H9 (cell line): ENCODE results near the gene PCGF3. TPM values are rescaled to one million over a fixed set of nuclear protein-coding genes. Genes with fewer than 3 reads are reported as not detected.
"Not testable (repeated sequence)": the region's sequence is repeated elsewhere in the genome, so short reads cannot be mapped to it uniquely, and the experiment has no call there.

Experiments
- DNase-seq: peaks from one replicate; pipeline ENCODE4 v3.0.0-alpha.2; 2017
- H2AFZ ChIP-seq: one replicate; pipeline ENCODE4 v1.6.1; 2013; ENCODE audit warnings: mild to moderate bottlenecking, low read length, control low read depth, moderate library complexity
- H2AK5ac ChIP-seq: 2 replicates; pipeline ENCODE4 v1.6.1; 2013; ENCODE audit warnings: low read length, control low read depth, mixed read lengths; ENCODE audit not compliant: insufficient read length
- H2BK120ac ChIP-seq: one replicate; pipeline ENCODE4 v1.6.1; 2013; ENCODE audit warnings: low read depth, mild to moderate bottlenecking, low read length, control low read depth, inconsistent platforms; ENCODE audit not compliant: poor library complexity, severe bottlenecking
- H2BK12ac ChIP-seq: 2 replicates; pipeline ENCODE4 v1.6.1; 2013; ENCODE audit warnings: low read length, control low read depth, mixed read lengths, low read depth; ENCODE audit not compliant: insufficient read length
- H2BK15ac ChIP-seq: 2 replicates; pipeline ENCODE4 v1.6.1; 2013; ENCODE audit warnings: low read depth, low read length, control low read depth
- H2BK20ac ChIP-seq: one replicate; pipeline ENCODE4 v1.6.1; 2013; ENCODE audit warnings: low read depth, mild to moderate bottlenecking, low read length, control low read depth, inconsistent platforms; ENCODE audit not compliant: poor library complexity, severe bottlenecking
- H2BK5ac ChIP-seq: 2 replicates; pipeline ENCODE4 v1.6.1; 2013; ENCODE audit warnings: low read length, control low read depth, mixed read lengths; ENCODE audit not compliant: insufficient read length
- H3K14ac ChIP-seq: 2 replicates; pipeline ENCODE4 v1.6.1; 2013; ENCODE audit warnings: low read length, control low read depth; ENCODE audit not compliant: insufficient read depth
- H3K18ac ChIP-seq: 2 replicates; pipeline ENCODE4 v1.6.1; 2013; ENCODE audit warnings: low read depth, mild to moderate bottlenecking, mixed read lengths, low read length, control low read depth; ENCODE audit not compliant: insufficient read length
- H3K23ac ChIP-seq: 2 replicates; pipeline ENCODE4 v1.6.1; 2013; ENCODE audit warnings: low read length, control low read depth, mixed read lengths, low read depth; ENCODE audit not compliant: insufficient read length
- H3K23me2 ChIP-seq: 2 replicates; pipeline ENCODE4 v1.6.1; 2013; ENCODE audit warnings: low read depth, mild to moderate bottlenecking, mixed read lengths, low read length, control low read depth; ENCODE audit not compliant: insufficient read length, poor library complexity, severe bottlenecking
- H3K27ac ChIP-seq: 2 replicates; pipeline ENCODE4 v1.5.1; 2013; ENCODE audit warnings: low read length, control low read depth, mixed read lengths, low read depth; ENCODE audit not compliant: insufficient read length
- H3K27me3 ChIP-seq: 2 replicates; pipeline ENCODE4 v1.6.1; 2013; ENCODE audit warnings: low read length, control low read depth, inconsistent platforms; ENCODE audit not compliant: insufficient read depth
- H3K4ac ChIP-seq: 2 replicates; pipeline ENCODE4 v1.6.1; 2013; ENCODE audit warnings: low read depth, mild to moderate bottlenecking, control low read depth, inconsistent platforms, low read length, moderate library complexity
- H3K4me1 ChIP-seq: 2 replicates; pipeline ENCODE4 v1.6.1; 2013; ENCODE audit warnings: low read length, control low read depth, inconsistent platforms; ENCODE audit not compliant: insufficient read depth
- H3K4me2 ChIP-seq: 2 replicates; pipeline ENCODE4 v1.6.1; 2013; ENCODE audit warnings: low read length, control low read depth, mixed read lengths; ENCODE audit not compliant: insufficient read length, insufficient read depth
- H3K56ac ChIP-seq: 2 replicates; pipeline ENCODE4 v1.6.1; 2013; ENCODE audit warnings: low read depth, mild to moderate bottlenecking, mixed read lengths, low read length, control low read depth; ENCODE audit not compliant: insufficient read length
- H3K79me1 ChIP-seq: 2 replicates; pipeline ENCODE4 v1.6.1; 2013; ENCODE audit warnings: low read depth, mild to moderate bottlenecking, moderate library complexity, low read length, control low read depth, inconsistent platforms; ENCODE audit not compliant: insufficient read depth, poor library complexity, severe bottlenecking
- H3K79me2 ChIP-seq: 2 replicates; pipeline ENCODE4 v1.6.1; 2013; ENCODE audit warnings: low read length, control low read depth, inconsistent platforms; ENCODE audit not compliant: insufficient read depth
- H3K9ac ChIP-seq: 2 replicates; pipeline ENCODE4 v1.6.1; 2013; ENCODE audit warnings: low read length, control low read depth, mixed read lengths; ENCODE audit not compliant: insufficient read length; ENCODE audit errors: extremely low read depth
- H3K9me3 ChIP-seq: one replicate; pipeline ENCODE4 v1.6.1; 2013; ENCODE audit warnings: low read depth, low read length, inconsistent platforms; ENCODE audit not compliant: control insufficient read depth
- H3T11ph ChIP-seq: one replicate; pipeline ENCODE4 v1.6.1; 2013; ENCODE audit warnings: mild to moderate bottlenecking, low read length, control low read depth, inconsistent platforms
- H4K20me1 ChIP-seq: one replicate; pipeline ENCODE4 v1.6.1; 2013; ENCODE audit not compliant: control insufficient read depth, insufficient read length, insufficient read depth
- H4K5ac ChIP-seq: 2 replicates; pipeline ENCODE4 v1.6.1; 2013; ENCODE audit warnings: low read depth, mild to moderate bottlenecking, mixed read lengths, low read length, control low read depth; ENCODE audit not compliant: insufficient read length
- H4K8ac ChIP-seq: replicated peaks from 2 replicates; pipeline ENCODE4 v1.6.1; 2013; ENCODE audit warnings: low read length, control low read depth, mixed read lengths, low read depth; ENCODE audit not compliant: insufficient read length
- H4K91ac ChIP-seq: 2 replicates; pipeline ENCODE4 v1.6.1; 2013; ENCODE audit warnings: low read depth, mild to moderate bottlenecking, moderate library complexity, mixed read lengths, low read length, control low read depth; ENCODE audit not compliant: insufficient read length
- H3K27ac Mint-ChIP-seq, 3 experiments: 2 replicates in 2 of 3; 3 replicates in 1 of 3; pipeline ENCODE4 v1.8.0; 2020 to 2021; ENCODE audit warnings: mixed read lengths in 3 of 3, mild to moderate bottlenecking in 1 of 3, moderate library complexity in 1 of 3
- H3K27me3 Mint-ChIP-seq: 2 replicates; pipeline ENCODE4 v1.8.0; 2021; ENCODE audit warnings: low read depth, mild to moderate bottlenecking, moderate library complexity, mixed read lengths
- H3K36me3 Mint-ChIP-seq, 3 experiments: 2 replicates in 2 of 3; 3 replicates in 1 of 3; pipeline ENCODE4 v1.8.0; 2020 to 2021; ENCODE audit warnings: low read depth in 3 of 3, mixed read lengths in 3 of 3; ENCODE audit not compliant: insufficient read depth in 1 of 3
- H3K4me1 Mint-ChIP-seq, 2 experiments: 2 replicates each; pipeline ENCODE4 v1.8.0; 2020; ENCODE audit warnings: mixed read lengths in 2 of 2
- H3K4me3 Mint-ChIP-seq, 2 experiments: 2 replicates in 1 of 2; 3 replicates in 1 of 2; pipeline ENCODE4 v1.8.0; 2020 to 2021; ENCODE audit warnings: mild to moderate bottlenecking in 2 of 2, mixed read lengths in 2 of 2, moderate library complexity in 1 of 2
- H3K9me3 Mint-ChIP-seq, 2 experiments: 2 replicates in 1 of 2; 3 replicates in 1 of 2; pipeline ENCODE4 v1.8.0; 2020; ENCODE audit warnings: mild to moderate bottlenecking in 2 of 2, mixed read lengths in 2 of 2, moderate library complexity in 1 of 2
- WGBS: extraction: QIAGEN DNeasy Blood & Tissue Kit; methylation state at CpG from one replicate; pipeline ENCODE4 v1.1.7; 2013; ENCODE audit warnings: missing lambda C conversion rate, low lambda C conversion rate, mixed read lengths; ENCODE audit not compliant: insufficient read length; ENCODE audit errors: extremely low coverage; 5-methylcytosine and 5-hydroxymethylcytosine counted together
- total RNA-seq: library from RNA; stranded (reverse); gene quantifications from 2 replicates; pipeline ENCODE4 v1.2.1, GENCODE V29; 2021
- TF ChIP-seq, protein P1 (sequence below): fragments of 200-600 bp; sonication (generic); conservative IDR thresholded peaks from 3 replicates; pipeline ENCODE4 v1.8.0; 2021; ENCODE audit warnings: antibody characterized with exemption, mild to moderate bottlenecking

The PCGF3 gene
- total RNA-seq, 1 experiment from 2014 or later, result 43.1 TPM

DNA sequence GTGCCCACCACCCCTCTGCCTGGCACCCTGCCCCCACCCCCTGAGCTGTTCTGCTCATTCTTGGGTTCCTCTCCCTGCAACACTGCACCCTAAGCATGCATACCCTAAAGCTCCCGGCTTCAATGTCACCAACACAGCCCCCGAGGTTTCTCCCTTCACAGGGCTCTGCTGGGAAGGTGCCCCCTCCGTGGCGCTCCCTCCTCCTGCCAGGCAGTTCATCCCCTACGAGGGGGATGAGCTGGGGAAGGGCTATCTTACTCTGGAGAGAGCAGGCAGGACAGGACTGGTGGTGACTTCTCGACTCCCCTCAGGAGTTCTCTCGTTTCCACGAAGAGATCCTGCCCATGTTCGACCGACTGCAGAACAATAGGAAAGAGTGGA is 38.1 kb upstream of the PCGF3 start:
- no peaks in the 10 kb centered on the region for H3K9me3 ChIP-seq
- no peak overlapping the region for H3K27ac ChIP-seq
- no peaks in the 10 kb centered on the region for H3K23me2 ChIP-seq
- H2BK15ac ChIP-seq, result no peak overlapping the region
- H3K9ac ChIP-seq, result no peak overlapping the region
- DNase-seq, result no peak
- Mint-ChIP-seq H3K36me3 (peaks cover 15 to 20% (median 18%) of the 10 kb centered on the region in 3 experiments; a peak in 6 of 7 replicates), H3K4me1 (peaks cover 0 to 3% of the 10 kb centered on the region in 2 experiments; a peak in 1 of 4 replicates), H3K4me3 (no peak overlapping the region), H3K27me3 (no peaks in the 10 kb centered on the region; the same call in 1 of the 2 replicates), H3K9me3 (no peaks in the 10 kb centered on the region), H3K27ac (peak overlapping the region in 1 of 3 experiments; percentile 2; a peak in 1 of 7 replicates)
- H3K27me3 ChIP-seq, result no peaks in the 10 kb centered on the region
- no peak overlapping the region for H2BK120ac ChIP-seq
- no peak overlapping the region for H2BK20ac ChIP-seq
- no peak overlapping the region for H3K18ac ChIP-seq
- H2AFZ ChIP-seq, result no peak overlapping the region
- H3K4me1 ChIP-seq, result no peaks in the 10 kb centered on the region
- no peak overlapping the region for H3K14ac ChIP-seq
- no peaks in the 10 kb centered on the region for H3K79me2 ChIP-seq
- no peak overlapping the region for H3T11ph ChIP-seq
- TF ChIP-seq, protein P1, sequence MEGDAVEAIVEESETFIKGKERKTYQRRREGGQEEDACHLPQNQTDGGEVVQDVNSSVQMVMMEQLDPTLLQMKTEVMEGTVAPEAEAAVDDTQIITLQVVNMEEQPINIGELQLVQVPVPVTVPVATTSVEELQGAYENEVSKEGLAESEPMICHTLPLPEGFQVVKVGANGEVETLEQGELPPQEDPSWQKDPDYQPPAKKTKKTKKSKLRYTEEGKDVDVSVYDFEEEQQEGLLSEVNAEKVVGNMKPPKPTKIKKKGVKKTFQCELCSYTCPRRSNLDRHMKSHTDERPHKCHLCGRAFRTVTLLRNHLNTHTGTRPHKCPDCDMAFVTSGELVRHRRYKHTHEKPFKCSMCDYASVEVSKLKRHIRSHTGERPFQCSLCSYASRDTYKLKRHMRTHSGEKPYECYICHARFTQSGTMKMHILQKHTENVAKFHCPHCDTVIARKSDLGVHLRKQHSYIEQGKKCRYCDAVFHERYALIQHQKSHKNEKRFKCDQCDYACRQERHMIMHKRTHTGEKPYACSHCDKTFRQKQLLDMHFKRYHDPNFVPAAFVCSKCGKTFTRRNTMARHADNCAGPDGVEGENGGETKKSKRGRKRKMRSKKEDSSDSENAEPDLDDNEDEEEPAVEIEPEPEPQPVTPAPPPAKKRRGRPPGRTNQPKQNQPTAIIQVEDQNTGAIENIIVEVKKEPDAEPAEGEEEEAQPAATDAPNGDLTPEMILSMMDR, result no peak
- no peak overlapping the region for H2AK5ac ChIP-seq
- H4K8ac ChIP-seq, result no peak overlapping the region
- no peak overlapping the region for H3K23ac ChIP-seq
- no peak overlapping the region for H4K91ac ChIP-seq
- H3K4me2 ChIP-seq, result no peak overlapping the region
- no peak overlapping the region for H2BK5ac ChIP-seq
- H2BK12ac ChIP-seq, result no peak overlapping the region
- no peak overlapping the region for H3K56ac ChIP-seq
- H3K4ac ChIP-seq, result no peak overlapping the region
- no peaks in the 10 kb centered on the region for H4K20me1 ChIP-seq
- WGBS, result no CpG with 5 or more reads among the region's 10 CpGs
- H3K79me1 ChIP-seq, result no peaks in the 10 kb centered on the region
- H4K5ac ChIP-seq, result no peak overlapping the region

DNA sequence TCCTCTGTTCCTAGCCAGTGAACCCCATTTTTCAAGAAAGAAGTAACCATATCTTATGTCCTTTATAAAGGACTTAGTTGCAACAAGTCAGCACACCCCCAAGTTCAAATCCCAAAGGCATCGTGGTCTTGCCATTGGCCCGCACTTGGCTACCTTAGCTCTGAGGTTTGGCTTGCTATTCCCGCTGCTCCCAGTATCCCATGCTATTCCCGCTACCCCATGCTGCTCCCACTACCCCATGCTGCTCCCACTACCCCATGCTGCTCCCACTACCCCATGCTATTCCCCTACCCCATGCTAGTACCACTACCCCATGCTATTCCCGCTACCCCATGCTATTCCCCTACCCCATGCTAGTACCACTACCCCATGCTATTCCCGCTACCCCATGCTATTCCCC is 37.4 kb upstream of the PCGF3 start:
- not testable (repeated sequence) for H3K18ac ChIP-seq, H4K8ac ChIP-seq, H3K27ac ChIP-seq, H3K9me3 Mint-ChIP-seq, H3K23ac ChIP-seq, H2BK12ac ChIP-seq, H4K5ac ChIP-seq, H4K91ac ChIP-seq, H4K20me1 ChIP-seq, H3K4me2 ChIP-seq, H3K4me3 Mint-ChIP-seq, H3K79me2 ChIP-seq, DNase-seq, H3K4ac ChIP-seq, H3K27me3 Mint-ChIP-seq, H3K9ac ChIP-seq, H3K27ac Mint-ChIP-seq, H3K23me2 ChIP-seq, H3K56ac ChIP-seq, H3K4me1 Mint-ChIP-seq, H3K4me1 ChIP-seq, H3K14ac ChIP-seq, H2AK5ac ChIP-seq, H2BK15ac ChIP-seq, H3T11ph ChIP-seq, H3K9me3 ChIP-seq, H3K79me1 ChIP-seq, H2BK5ac ChIP-seq, H3K27me3 ChIP-seq, H2AFZ ChIP-seq, H2BK20ac ChIP-seq, H2BK120ac ChIP-seq
- H3K36me3 Mint-ChIP-seq, result peaks cover 18 to 26% (median 25%) of the 10 kb centered on the region in 3 experiments; a peak in 6 of 7 replicates
- no CpG with 5 or more reads among the region's 6 CpGs for WGBS
